ENCODE results near the gene TBC1D10B.
"Not testable (repeated sequence)": the region's sequence is repeated elsewhere in the genome, so short reads cannot be mapped to it uniquely, and the experiment has no call there.

The TBC1D10B gene

GRCh38 chr16:30335598-30336474 is 34.5 kb downstream of the TBC1D10B start:
- no peak for DNase-seq (ENCODE audit: low read depth in 1 of 2, low spot score in 1 of 2)

- DNase-seq (ENCODE audit: low read depth in 1 of 2, low spot score in 1 of 2) = peak; percentile 53 to 79
Observed at GRCh38 chr16:30335028-30335597, 35.2 kb downstream of the TBC1D10B start.

GRCh38 chr16:30334473-30334989 is 35.8 kb downstream of the TBC1D10B start:
- peak; percentile 60 to 81 for DNase-seq (ENCODE audit: low read depth in 1 of 2, low spot score in 1 of 2)

- DNase-seq (ENCODE audit: low read depth in 1 of 2, low spot score in 1 of 2) = not testable (repeated sequence)
Observed at GRCh38 chr16:30324220-30324619, 46.1 kb downstream of the TBC1D10B start.

- DNase-seq (ENCODE audit: low read depth in 1 of 2, low spot score in 1 of 2) = not testable (repeated sequence)
Observed at GRCh38 chr16:30318647-30319046, 51.6 kb downstream of the TBC1D10B start.

GRCh38 chr16:30310937-30311336 is 59.4 kb downstream of the TBC1D10B start:
- DNase-seq (ENCODE audit: low read depth in 1 of 2, low spot score in 1 of 2) = not testable (repeated sequence)

- not testable (repeated sequence) for DNase-seq (ENCODE audit: low read depth in 1 of 2, low spot score in 1 of 2)
Observed at GRCh38 chr16:30309255-30309654, 61.0 kb downstream of the TBC1D10B start.
